Dendritic cell treated with granulocyte-macrophage colony-stimulating factor and Interleukin-4, amounts not matched to agents 40 ng/mL and 50 ng/mL, for 4 days (primary cell): ENCODE results near the gene HOXA10.

Source experiments
- H3K27ac Mint-ChIP-seq: one replicate; pipeline ENCODE4 v1.8.0; 2022; ENCODE audit warnings: mild to moderate bottlenecking, mixed read lengths
- H3K27me3 Mint-ChIP-seq: one replicate; pipeline ENCODE4 v1.8.0; 2022; ENCODE audit warnings: mild to moderate bottlenecking, mixed read lengths
- H3K36me3 Mint-ChIP-seq: one replicate; pipeline ENCODE4 v1.8.0; 2022; ENCODE audit warnings: low read depth, mixed read lengths
- H3K4me1 Mint-ChIP-seq: one replicate; pipeline ENCODE4 v1.8.0; 2022; ENCODE audit warnings: low read depth, mixed read lengths
- H3K4me3 Mint-ChIP-seq: one replicate; pipeline ENCODE4 v1.8.0; 2022; ENCODE audit warnings: mild to moderate bottlenecking, moderate library complexity, mixed read lengths
- H3K9me3 Mint-ChIP-seq: one replicate; pipeline ENCODE4 v1.8.0; 2022; ENCODE audit warnings: mixed read lengths
- intact Hi-C: fragments of 100-400 bp; cut with micrococcal nuclease; formaldehyde crosslinking; loops from one replicate; pipeline ENCODE4 v1.15.0; 2022

The HOXA10 gene

GRCh38 chr7:27174874-27175625 lies 930 bp upstream of the HOXA10 start:
- Mint-ChIP-seq H3K4me1 (peaks cover 36% of the 10 kb centered on the region), H3K4me3 (no peak overlapping the region), H3K27ac (no peak overlapping the region), H3K36me3 (no peaks in the 10 kb centered on the region), H3K9me3 (no peaks in the 10 kb centered on the region), H3K27me3 (peaks cover 93% of the 10 kb centered on the region)
- intact Hi-C loops, result no loop called here

DNA sequence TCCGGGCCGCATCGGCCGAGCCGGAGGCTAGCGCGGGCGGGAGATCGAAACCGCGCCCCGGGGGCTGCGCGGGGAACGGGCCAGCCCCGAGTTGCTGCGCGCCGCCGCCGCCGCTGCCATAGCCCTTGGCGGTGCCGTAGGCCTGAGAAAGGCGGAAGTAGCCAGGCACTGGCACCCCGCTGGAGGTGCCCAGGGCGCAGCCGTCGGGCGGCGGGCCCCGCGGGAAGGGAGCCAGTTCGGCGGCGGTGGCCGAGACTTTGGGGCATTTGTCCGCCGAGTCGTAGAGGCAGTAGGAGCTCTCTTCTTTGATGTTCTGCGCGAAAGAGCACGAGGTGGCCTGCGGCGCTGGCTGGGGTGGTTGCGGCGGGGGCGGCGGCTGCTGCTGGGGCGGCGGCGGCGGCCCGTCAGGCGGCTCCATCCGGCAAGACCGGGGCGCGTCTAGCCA lies 587 bp downstream of the HOXA10 start:
- Mint-ChIP-seq H3K9me3 (no peaks in the 10 kb centered on the region), H3K4me1 (peaks cover 45% of the 10 kb centered on the region), H3K36me3 (no peaks in the 10 kb centered on the region), H3K4me3 (peak overlapping the region; percentile 71), H3K27ac (no peak overlapping the region), H3K27me3 (peaks cover 93% of the 10 kb centered on the region)
- intact Hi-C loops, result no loop called here

DNA sequence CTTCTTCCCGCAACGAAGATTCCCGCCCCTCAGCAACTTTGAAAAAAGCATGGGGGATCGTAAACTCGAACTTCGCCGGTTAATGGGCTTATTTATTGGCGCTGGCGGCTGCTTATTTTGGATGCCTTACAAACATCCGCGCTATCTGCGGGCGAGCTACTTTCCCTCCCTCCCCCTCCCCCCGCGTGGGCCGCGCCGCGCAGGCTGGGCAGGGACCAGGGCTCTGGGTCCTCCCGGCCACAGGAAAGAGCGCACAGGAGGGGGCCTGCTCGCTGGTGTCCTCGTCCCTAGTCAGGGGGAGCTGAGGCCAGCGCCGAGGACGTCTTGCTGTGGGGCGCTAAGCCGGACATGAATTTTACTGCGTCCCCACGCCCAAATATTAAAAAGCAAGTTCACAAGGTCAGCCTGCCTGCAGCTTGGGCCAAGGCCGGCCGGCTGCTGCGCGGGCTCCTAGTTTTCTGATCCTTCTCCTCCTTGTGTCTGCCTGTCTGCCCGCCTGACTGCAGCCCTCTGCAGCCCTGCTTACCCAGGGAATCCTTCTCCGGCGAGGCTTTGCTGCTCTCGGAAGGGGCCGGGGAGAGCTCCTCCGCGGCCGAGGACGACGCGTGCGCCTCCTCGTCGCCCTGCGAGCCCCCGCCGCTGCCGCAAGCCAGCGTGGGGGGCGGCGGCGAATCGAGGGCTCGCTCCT lies 1.2 kb downstream of the HOXA10 start:
- Mint-ChIP-seq H3K36me3 (no peaks in the 10 kb centered on the region), H3K4me1 (peaks cover 50% of the 10 kb centered on the region), H3K9me3 (no peaks in the 10 kb centered on the region), H3K4me3 (peak overlapping the region; percentile 71), H3K27ac (no peak overlapping the region), H3K27me3 (peaks cover 93% of the 10 kb centered on the region)
- intact Hi-C loops, result no loop called here

DNA sequence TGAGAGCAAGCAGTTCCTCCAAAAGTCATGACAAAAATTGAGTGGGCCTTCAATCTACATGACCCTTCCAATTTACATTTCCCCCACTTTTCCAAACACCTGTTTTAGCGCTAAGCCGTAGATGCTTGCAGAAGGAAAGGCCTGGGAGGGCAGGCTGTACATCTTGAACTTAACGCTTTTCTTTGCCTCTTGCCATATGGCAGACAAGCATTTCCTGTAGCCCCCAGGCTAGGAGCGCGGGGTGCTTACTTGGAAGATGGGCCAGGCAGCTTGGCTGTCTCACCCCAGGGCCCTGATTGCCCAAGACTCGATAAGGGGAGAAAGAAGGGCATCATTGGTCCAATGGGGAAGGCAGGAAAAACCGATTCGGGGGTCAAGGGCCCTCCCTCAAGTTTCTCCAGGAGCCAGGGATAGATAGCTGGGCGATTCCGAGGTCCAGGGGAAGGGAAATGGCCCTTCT lies 1.8 kb downstream of the HOXA10 start:
- H3K27me3 Mint-ChIP-seq, result peaks cover 93% of the 10 kb centered on the region
- peak overlapping the region; percentile 40 for H3K4me3 Mint-ChIP-seq
- intact Hi-C loops, result no loop called here

DNA sequence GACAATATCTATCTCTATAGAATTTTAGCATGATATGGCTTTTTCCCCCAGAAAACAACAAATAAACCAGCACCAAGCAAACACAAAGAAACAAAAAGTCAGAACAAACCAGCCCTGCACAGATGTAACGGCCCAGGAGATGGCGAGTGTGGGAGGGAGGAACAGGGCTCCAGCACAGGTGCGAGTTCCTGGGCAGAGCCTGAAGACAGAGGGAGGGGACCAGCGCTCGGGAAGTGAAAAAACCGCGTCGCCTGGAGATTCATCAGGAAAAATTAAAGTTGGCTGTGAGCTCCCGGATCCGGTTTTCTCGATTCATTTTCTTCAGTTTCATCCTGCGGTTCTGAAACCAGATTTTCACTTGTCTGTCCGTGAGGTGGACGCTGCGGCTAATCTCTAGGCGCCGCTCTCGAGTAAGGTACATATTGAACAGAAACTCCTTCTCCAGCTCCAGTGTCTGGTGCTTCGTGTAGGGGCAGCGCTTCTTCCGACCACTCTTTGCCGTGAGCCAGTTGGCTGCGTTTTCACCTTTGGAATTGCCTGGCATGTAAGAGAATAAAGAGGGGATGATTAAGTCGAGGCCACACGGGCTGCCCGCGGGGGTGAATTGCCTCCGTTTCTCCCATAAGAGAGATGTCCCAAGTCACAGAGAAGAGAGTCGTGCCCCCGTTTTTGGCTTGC lies 2.3 kb downstream of the HOXA10 start:
- Mint-ChIP-seq H3K27me3 (peaks cover 93% of the 10 kb centered on the region), H3K4me1 (peaks cover 62% of the 10 kb centered on the region), H3K9me3 (no peaks in the 10 kb centered on the region), H3K27ac (no peak overlapping the region), H3K4me3 (peak overlapping the region; percentile 38), H3K36me3 (no peaks in the 10 kb centered on the region)
- intact Hi-C loops, result no loop called here

More for the DNA sequence above, 1.8 kb downstream of the HOXA10 start:
- Mint-ChIP-seq H3K9me3 (no peaks in the 10 kb centered on the region), H3K4me1 (peaks cover 57% of the 10 kb centered on the region), H3K27ac (no peak overlapping the region), H3K36me3 (no peaks in the 10 kb centered on the region)

GRCh38 chr7:27171325-27171636 lies 2.8 kb downstream of the HOXA10 start:
- intact Hi-C loops, result no loop called here
- Mint-ChIP-seq H3K4me1 (peaks cover 66% of the 10 kb centered on the region), H3K27ac (no peak overlapping the region), H3K4me3 (no peak overlapping the region), H3K27me3 (peaks cover 93% of the 10 kb centered on the region), H3K36me3 (no peaks in the 10 kb centered on the region), H3K9me3 (no peaks in the 10 kb centered on the region)

- no peak overlapping the region for H3K27ac Mint-ChIP-seq
- no peaks in the 10 kb centered on the region for H3K9me3 Mint-ChIP-seq
- peaks cover 72% of the 10 kb centered on the region for H3K4me1 Mint-ChIP-seq
- H3K36me3 Mint-ChIP-seq, result no peaks in the 10 kb centered on the region
- intact Hi-C loops, result no loop called here
- no peak overlapping the region for H3K4me3 Mint-ChIP-seq
- H3K27me3 Mint-ChIP-seq, result peaks cover 93% of the 10 kb centered on the region
Measured at GRCh38 chr7:27170426-27171324, 3.4 kb downstream of the HOXA10 start.

DNA sequence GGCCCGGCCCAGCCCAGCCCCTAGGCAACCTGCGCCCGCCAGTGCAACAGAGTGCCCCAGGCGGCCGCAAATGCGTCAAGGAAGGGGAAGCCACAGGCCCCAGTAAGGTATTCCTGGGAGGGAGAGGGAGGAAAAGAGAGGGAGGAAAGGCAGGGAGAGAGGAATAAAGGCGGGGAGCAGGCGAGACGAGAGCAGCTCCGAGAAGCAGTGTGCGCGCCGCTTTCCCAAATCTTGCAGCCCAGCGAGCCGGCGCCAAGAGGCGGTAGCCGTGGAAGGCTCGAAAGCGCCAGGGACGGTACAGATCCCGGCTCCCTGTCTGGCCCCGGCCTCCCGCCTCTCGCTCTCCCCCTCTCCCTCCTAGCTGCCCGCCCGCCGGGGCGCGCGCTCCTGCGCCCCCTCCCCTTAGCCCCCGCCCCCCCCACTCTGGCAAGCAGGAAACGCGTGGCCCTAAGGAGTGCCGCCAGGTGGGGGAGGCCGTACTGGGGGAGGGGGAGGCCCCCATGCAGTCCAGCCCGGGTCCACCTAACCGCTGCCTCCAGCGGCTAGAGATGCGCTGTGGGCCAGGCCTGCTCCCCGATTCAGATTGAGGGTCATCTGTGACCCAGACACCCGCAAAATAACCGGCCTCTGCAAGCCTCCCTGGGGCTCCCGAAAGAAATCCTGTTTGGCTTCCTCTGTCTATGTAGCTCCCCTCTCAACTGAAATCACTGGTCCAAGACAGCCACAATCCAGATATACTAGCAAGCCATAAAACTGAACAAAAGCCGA lies 4.3 kb downstream of the HOXA10 start:
- intact Hi-C loops, result loop anchor here (5.0 to 10.0 kb wide), 3 partner anchors 1095 to 1308 kb away; no protein-coding TSS in a partner anchor
- H3K27me3 Mint-ChIP-seq, result peaks cover 93% of the 10 kb centered on the region
- H3K4me1 Mint-ChIP-seq, result peaks cover 71% of the 10 kb centered on the region
- no peak overlapping the region for H3K27ac Mint-ChIP-seq
- peak overlapping the region; percentile 61 for H3K4me3 Mint-ChIP-seq
- no peaks in the 10 kb centered on the region for H3K9me3 Mint-ChIP-seq
- H3K36me3 Mint-ChIP-seq, result no peaks in the 10 kb centered on the region

DNA sequence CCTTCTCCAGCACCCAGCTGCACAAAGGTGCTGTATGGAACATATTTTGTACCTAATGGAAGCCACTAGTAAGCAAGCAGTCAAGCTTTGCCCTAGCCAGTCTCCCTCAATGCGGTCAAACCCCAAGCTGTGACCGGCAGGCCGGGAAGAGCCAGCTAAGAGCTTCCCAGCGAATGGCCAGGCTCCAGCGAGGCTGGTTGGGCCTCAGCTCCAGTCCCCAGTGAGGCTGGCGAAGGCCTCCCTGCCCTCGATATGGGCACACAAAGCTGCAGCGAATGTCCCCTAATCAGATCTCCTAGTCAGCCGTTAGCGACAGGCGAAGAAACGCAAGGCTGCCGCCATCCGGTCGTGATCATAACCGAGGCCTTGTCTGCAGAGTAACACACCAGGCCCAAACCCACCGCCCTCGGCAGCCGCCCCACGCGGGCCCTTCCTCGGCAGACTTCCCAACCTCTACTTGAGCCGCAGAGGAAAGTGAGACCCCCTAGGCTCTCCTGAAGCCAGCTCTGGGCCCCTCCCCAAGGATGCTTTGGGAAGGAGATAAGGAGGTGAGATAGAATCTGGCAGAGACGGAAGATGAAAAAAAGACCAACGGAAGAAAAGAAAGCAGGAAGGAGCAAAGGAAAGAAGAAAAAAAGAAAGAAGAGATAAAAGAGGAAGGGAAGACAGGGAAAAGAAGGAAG lies 5.7 kb downstream of the HOXA10 start:
- no peaks in the 10 kb centered on the region for H3K36me3 Mint-ChIP-seq

GRCh38 chr7:27167916-27168264 lies 6.2 kb downstream of the HOXA10 start:
- Mint-ChIP-seq H3K4me1 (peaks cover 79% of the 10 kb centered on the region), H3K9me3 (no peaks in the 10 kb centered on the region), H3K27me3 (peaks cover 93% of the 10 kb centered on the region), H3K36me3 (no peaks in the 10 kb centered on the region), H3K27ac (no peak overlapping the region), H3K4me3 (no peak overlapping the region)
- intact Hi-C loops, result loop anchor here (5.0 to 10.0 kb wide), 3 partner anchors 1093 to 1306 kb away; no protein-coding TSS in a partner anchor

More for the DNA sequence above, 5.7 kb downstream of the HOXA10 start:
- H3K4me1 Mint-ChIP-seq, result peaks cover 82% of the 10 kb centered on the region
- intact Hi-C loops, result loop anchor here (5.0 to 10.0 kb wide), 3 partner anchors 1094 to 1306 kb away; no protein-coding TSS in a partner anchor
- no peak overlapping the region for H3K4me3 Mint-ChIP-seq
- H3K27me3 Mint-ChIP-seq, result peaks cover 94% of the 10 kb centered on the region
- no peaks in the 10 kb centered on the region for H3K9me3 Mint-ChIP-seq
- no peak overlapping the region for H3K27ac Mint-ChIP-seq

DNA sequence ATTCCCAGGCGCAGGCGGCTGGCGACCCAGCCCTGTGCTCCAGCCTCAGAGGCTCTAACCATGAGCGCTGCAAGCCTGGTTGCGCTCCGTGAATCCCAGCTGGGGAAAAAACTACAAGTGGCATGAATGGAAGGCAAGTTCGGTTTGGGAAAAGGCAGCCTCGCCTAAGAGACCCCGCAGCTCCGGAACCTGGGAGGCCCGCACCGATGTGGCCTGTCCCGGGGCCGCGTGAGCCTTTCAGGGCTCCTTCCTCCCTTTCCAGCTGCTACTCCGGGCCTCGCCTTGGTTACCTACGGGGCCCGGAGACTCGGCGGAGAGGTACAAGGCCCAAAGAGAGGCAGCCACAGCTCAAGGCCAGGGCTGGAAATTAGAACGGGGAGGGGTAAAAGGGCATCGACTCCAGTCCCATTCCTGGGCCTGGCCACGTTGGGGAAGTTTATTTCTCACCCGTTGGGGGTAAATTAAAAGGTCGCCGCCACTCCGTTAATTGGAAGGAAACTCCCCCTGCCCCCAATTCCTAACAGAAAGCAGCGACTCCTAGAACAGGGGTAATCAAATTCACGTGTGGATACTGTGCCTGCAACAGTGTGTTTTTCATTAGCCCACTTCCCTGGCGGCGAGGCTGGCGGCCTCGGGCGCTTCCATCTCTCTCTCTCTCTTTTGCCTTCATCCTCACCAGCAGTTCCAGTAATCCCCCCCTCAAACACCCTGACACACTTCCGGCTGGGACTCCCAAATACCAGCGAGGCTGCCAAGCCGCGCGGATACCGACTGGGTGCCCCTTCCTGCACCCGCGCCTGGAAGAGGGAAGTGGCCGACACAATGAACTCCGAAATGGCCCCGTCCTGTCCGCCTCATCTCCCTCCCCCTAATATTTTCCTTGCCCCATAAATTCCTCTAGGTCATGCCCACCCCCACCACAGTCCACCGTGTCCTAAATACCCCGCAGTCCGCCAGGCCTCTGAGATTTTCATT lies 7.3 kb downstream of the HOXA10 start:
- intact Hi-C loops, result loop anchor here (5.0 to 10.0 kb wide), 3 partner anchors 1092 to 1305 kb away; no protein-coding TSS in a partner anchor
- Mint-ChIP-seq H3K36me3 (no peaks in the 10 kb centered on the region), H3K27ac (no peak overlapping the region), H3K27me3 (peaks cover 90% of the 10 kb centered on the region), H3K9me3 (no peaks in the 10 kb centered on the region), H3K4me3 (peak overlapping the region; percentile 74), H3K4me1 (peaks cover 73% of the 10 kb centered on the region)
